Caco-2 (cell line): ENCODE results near the gene KMT2C. TPM values are rescaled to one million over a fixed set of nuclear protein-coding genes. Genes with fewer than 3 reads are reported as not detected.

Source experiments
- BruUV-seq: library from RNA; stranded (reverse); fragments of 400-500 nt; replicated peaks from 2 replicates; lab custom pipeline; 2021; lab: Mats Ljungman, UMichigan
- CTCF ChIA-PET: fragments of 300-600 bp; sonication (Branson Sonifier 250); formaldehyde crosslinking; loops from one replicate; lab custom pipeline; 2022; ENCODE audit warnings: antibody characterized with exemption; lab: Charles Lee
- POLR2A ChIA-PET: fragments of 300-600 bp; sonication (Branson Sonifier 250); formaldehyde crosslinking; loops from one replicate; lab custom pipeline; 2022; ENCODE audit warnings: antibody characterized with exemption; lab: Charles Lee
- DNase-seq, 2 experiments: peaks; one replicate each; pipeline versions ENCODE4 v3.0.0 to v3.0.0-alpha.2; 2020 to 2022
- H3K27me3 ChIP-seq: replicated peaks from 2 replicates; pipeline ENCODE4 v1.6.0; 2011; ENCODE audit warnings: low read length; ENCODE audit not compliant: control insufficient read depth, insufficient read depth
- H3K36me3 ChIP-seq: 2 replicates; pipeline ENCODE4 v1.5.1; 2011; ENCODE audit warnings: low read length; ENCODE audit not compliant: control insufficient read depth, insufficient read depth
- H3K4me1 ChIP-seq: fragments of 250-450 bp; sonication (Bioruptor Pico); 2 replicates; pipeline ENCODE4 v1.5.1; 2020; ENCODE audit warnings: mild to moderate bottlenecking
- H3K4me3 ChIP-seq: 2 replicates; pipeline ENCODE4 v1.5.1; 2011; ENCODE audit warnings: low read depth, mild to moderate bottlenecking, control low read depth, low read length
- H3K9me3 ChIP-seq: fragments of 250-450 bp; sonication (Bioruptor Pico); 2 replicates; pipeline ENCODE4 v1.5.1; 2020; ENCODE audit warnings: mild to moderate bottlenecking, moderate library complexity
- H3K27ac Mint-ChIP-seq: one replicate; pipeline ENCODE4 v1.8.0; 2022; ENCODE audit warnings: mixed read lengths; ENCODE audit not compliant: unreplicated experiment
- H3K27me3 Mint-ChIP-seq: one replicate; pipeline ENCODE4 v1.8.0; 2022; ENCODE audit warnings: mixed read lengths; ENCODE audit not compliant: insufficient read depth, unreplicated experiment
- H3K36me3 Mint-ChIP-seq: one replicate; pipeline ENCODE4 v1.8.0; 2022; ENCODE audit warnings: mild to moderate bottlenecking, mixed read lengths; ENCODE audit not compliant: insufficient read depth, unreplicated experiment
- H3K4me1 Mint-ChIP-seq: one replicate; pipeline ENCODE4 v1.8.0; 2022; ENCODE audit warnings: low read depth, mixed read lengths; ENCODE audit not compliant: unreplicated experiment
- H3K4me3 Mint-ChIP-seq: one replicate; pipeline ENCODE4 v1.8.0; 2022; ENCODE audit warnings: mild to moderate bottlenecking, moderate library complexity, mixed read lengths; ENCODE audit not compliant: unreplicated experiment
- H3K9me3 Mint-ChIP-seq: one replicate; pipeline ENCODE4 v1.8.0; 2022; ENCODE audit warnings: mixed read lengths; ENCODE audit not compliant: unreplicated experiment
- intact Hi-C: fragments of 100-400 bp; cut with micrococcal nuclease; formaldehyde crosslinking; loops from one replicate; pipeline ENCODE4 v1.10.0; 2022; ENCODE audit not compliant: unreplicated experiment
- total RNA-seq: library from RNA; stranded (reverse); gene quantifications from 2 replicates; pipeline ENCODE4 v1.2.3, GENCODE V29; 2022
- TF ChIP-seq, protein P1 (sequence below), 2 experiments: fragments of 200-600 bp in 1 of 2; IDR thresholded peaks; 1 replicate in 1 of 2; 2 replicates in 1 of 2; pipeline versions ENCODE4 v1.5.1 to v1.8.0; 2011 to 2022; ENCODE audit warnings: antibody characterized with exemption in 1 of 2, control low read depth in 1 of 2, inconsistent platforms in 1 of 2, low read depth in 1 of 2, low read length in 1 of 2, mild to moderate bottlenecking in 1 of 2, moderate library complexity in 1 of 2; ENCODE audit not compliant: insufficient read depth in 1 of 2, severe bottlenecking in 1 of 2, unreplicated experiment in 1 of 2

The KMT2C gene
- total RNA-seq, 1 experiment from 2014 or later: 59.5 TPM

DNA sequence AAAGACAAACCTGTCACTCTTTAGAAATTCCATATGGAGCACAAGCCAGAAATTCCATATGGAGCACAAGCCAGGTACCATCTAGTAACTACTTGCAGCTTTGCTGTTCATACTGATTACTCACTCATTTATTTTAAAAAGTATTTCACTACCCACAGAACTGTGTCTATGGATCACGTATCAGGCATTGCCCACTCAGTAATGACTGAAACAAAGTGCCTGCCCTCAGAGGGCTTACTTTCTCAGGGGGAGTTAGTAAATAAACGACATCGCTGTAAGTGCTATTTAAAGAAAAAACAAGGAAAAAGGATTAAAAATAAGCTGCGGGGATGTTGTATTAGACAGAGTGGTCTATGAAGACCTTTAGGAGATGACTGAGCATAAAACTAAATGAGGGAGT is 239.4 kb downstream of the KMT2C start:
- BruUV-seq: no TSS peak
- H3K36me3 ChIP-seq: peaks cover 2% of the 10 kb centered on the region

GRCh38 chr7:152193880-152194279 is 241.9 kb downstream of the KMT2C start:
- no peaks in the 10 kb centered on the region for H3K27me3 Mint-ChIP-seq
- Histone ChIP-seq H3K27me3 (no peaks in the 10 kb centered on the region), H3K4me1 (no peaks in the 10 kb centered on the region), H3K9me3 (no peaks in the 10 kb centered on the region), H3K36me3 (peaks cover 2% of the 10 kb centered on the region), H3K4me3 (no peak overlapping the region)
- no peaks in the 10 kb centered on the region for H3K9me3 Mint-ChIP-seq
- ChIA-PET CTCF (no interaction called here), POLR2A (no interaction called here)
- peaks cover 54% of the 10 kb centered on the region for H3K36me3 Mint-ChIP-seq
- no peak overlapping the region for H3K27ac Mint-ChIP-seq
- TF ChIP-seq, protein P1, sequence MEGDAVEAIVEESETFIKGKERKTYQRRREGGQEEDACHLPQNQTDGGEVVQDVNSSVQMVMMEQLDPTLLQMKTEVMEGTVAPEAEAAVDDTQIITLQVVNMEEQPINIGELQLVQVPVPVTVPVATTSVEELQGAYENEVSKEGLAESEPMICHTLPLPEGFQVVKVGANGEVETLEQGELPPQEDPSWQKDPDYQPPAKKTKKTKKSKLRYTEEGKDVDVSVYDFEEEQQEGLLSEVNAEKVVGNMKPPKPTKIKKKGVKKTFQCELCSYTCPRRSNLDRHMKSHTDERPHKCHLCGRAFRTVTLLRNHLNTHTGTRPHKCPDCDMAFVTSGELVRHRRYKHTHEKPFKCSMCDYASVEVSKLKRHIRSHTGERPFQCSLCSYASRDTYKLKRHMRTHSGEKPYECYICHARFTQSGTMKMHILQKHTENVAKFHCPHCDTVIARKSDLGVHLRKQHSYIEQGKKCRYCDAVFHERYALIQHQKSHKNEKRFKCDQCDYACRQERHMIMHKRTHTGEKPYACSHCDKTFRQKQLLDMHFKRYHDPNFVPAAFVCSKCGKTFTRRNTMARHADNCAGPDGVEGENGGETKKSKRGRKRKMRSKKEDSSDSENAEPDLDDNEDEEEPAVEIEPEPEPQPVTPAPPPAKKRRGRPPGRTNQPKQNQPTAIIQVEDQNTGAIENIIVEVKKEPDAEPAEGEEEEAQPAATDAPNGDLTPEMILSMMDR (IDR thresholded peaks at IDR 0.05; ENCODE audit: insufficient read depth in 1 of 2, low read depth in 1 of 2, low read length in 1 of 2, severe bottlenecking in 1 of 2, unreplicated experiment in 1 of 2): no peak
- DNase-seq: no peak
- H3K4me1 Mint-ChIP-seq: no peaks in the 10 kb centered on the region
- no TSS peak for BruUV-seq
- no peak overlapping the region for H3K4me3 Mint-ChIP-seq
- intact Hi-C loops: no loop called here

More for the DNA sequence above, 239.4 kb downstream of the KMT2C start:
- no peaks in the 10 kb centered on the region for H3K4me1 Mint-ChIP-seq
- TF ChIP-seq, protein P1 (IDR thresholded peaks at IDR 0.05; ENCODE audit: insufficient read depth in 1 of 2, low read depth in 1 of 2, low read length in 1 of 2, severe bottlenecking in 1 of 2, unreplicated experiment in 1 of 2): no peak
- no peak overlapping the region for H3K4me3 ChIP-seq
- H3K4me3 Mint-ChIP-seq: no peak overlapping the region
- no peaks in the 10 kb centered on the region for H3K9me3 ChIP-seq
- intact Hi-C loops: no loop called here
- no peaks in the 10 kb centered on the region for H3K9me3 Mint-ChIP-seq
- no peak overlapping the region for H3K27ac Mint-ChIP-seq
- no peaks in the 10 kb centered on the region for H3K27me3 ChIP-seq
- DNase-seq: no peak
- ChIA-PET CTCF (no interaction called here), POLR2A (no interaction called here)
- peaks cover 64% of the 10 kb centered on the region for H3K36me3 Mint-ChIP-seq
- H3K27me3 Mint-ChIP-seq: no peaks in the 10 kb centered on the region
- H3K4me1 ChIP-seq: no peaks in the 10 kb centered on the region

DNA sequence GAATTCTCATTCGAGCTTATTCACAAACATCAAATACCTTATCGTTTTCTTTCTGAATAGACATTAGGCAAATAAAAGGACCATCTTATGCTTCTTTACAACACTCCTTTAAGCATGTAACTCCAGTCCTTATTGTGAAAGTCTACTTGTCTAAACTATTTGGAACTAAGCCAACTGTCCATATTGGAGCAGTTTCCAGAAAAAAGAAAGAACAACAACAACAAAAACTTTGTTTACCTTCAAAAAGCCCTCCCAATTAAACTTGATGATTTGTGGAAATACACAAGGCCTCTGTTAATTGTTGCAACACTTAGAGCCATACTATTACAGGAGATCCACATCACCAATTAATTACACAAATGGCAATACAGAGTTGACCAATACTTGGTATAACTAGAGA is 246.7 kb downstream of the KMT2C start:
- BruUV-seq: no TSS peak
- Histone ChIP-seq H3K4me1 (no peaks in the 10 kb centered on the region), H3K36me3 (peaks cover 2% of the 10 kb centered on the region; the same call in 1 of the 2 replicates), H3K4me3 (no peak overlapping the region), H3K9me3 (no peaks in the 10 kb centered on the region), H3K27me3 (no peaks in the 10 kb centered on the region)
- Mint-ChIP-seq H3K9me3 (no peaks in the 10 kb centered on the region), H3K4me1 (no peaks in the 10 kb centered on the region), H3K27me3 (no peaks in the 10 kb centered on the region), H3K27ac (no peak overlapping the region), H3K36me3 (peaks cover 41% of the 10 kb centered on the region), H3K4me3 (no peak overlapping the region)
- no peak for DNase-seq
- TF ChIP-seq, protein P1 (IDR thresholded peaks at IDR 0.05; ENCODE audit: insufficient read depth in 1 of 2, low read depth in 1 of 2, low read length in 1 of 2, severe bottlenecking in 1 of 2, unreplicated experiment in 1 of 2): no peak
- intact Hi-C loops: no loop called here
- CTCF ChIA-PET: no interaction called here
- POLR2A ChIA-PET: no interaction called here
